ENCODE measurements around the gene NUDCD3.
"Not testable (repeated sequence)": the region's sequence is repeated elsewhere in the genome, so short reads cannot be mapped to it uniquely, and the experiment has no call there.

The NUDCD3 gene

DNA sequence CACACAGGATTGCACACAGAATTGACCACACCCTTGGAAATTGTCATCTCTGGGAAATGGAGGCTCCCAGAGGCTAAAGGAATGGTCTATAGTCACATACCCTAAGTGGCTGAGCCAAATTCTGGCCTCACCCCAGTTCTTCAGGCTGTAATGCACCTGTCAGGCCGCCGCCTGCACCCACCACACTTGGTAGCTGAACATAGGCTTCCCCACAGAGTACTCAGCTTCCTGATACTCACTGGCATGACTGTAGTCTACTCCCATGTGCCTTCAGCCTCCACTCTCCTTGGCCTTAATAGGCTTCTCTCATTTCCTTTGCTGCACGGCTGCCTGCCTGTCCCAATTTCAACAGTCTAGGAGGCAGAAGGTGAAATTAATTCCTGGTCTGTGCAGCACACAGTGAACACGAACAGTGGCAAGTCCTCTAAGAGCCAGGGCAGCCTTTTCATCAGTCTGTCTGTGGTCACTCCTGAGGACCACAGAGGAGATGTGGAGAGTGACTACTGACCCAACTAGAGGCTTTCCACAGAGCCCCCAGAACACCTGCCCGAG is 42.5 kb downstream of the NUDCD3 start:
- no peak for DNase-seq (ENCODE audit: low read depth in 3 of 3)

DNA sequence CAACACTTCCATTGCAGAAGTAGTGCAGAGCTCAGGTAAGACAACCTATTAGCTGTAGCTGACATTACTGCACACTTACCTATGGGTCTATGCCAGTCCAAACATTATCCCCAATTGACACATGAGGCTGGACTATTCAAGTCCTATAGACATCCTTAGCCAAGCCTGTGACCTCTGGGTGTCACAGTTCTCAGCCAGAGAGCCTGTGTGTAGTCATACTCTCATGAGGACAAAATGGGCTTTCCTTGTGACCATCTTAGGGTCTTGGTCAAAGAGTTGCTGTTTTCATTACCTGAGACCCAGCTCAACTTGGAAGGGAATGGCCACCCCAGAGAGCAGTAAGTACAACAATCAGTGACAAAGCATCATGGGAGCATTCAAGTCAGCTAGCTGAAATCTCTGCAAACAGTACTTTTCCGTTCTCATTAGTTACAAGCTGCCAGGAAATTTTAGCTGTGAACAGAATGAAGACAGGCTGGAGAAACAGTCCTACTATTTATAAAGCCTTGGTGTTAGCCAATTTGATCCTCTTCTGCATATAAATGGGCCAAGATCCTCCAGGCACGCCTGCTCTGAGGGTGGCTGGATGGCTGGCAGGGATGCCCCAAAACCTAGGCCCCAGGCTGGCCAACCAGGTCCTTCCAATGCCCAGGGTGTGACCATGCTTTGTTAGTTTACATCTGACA is 44.3 kb downstream of the NUDCD3 start:
- DNase-seq (ENCODE audit: low read depth in 3 of 3) = no peak

DNA sequence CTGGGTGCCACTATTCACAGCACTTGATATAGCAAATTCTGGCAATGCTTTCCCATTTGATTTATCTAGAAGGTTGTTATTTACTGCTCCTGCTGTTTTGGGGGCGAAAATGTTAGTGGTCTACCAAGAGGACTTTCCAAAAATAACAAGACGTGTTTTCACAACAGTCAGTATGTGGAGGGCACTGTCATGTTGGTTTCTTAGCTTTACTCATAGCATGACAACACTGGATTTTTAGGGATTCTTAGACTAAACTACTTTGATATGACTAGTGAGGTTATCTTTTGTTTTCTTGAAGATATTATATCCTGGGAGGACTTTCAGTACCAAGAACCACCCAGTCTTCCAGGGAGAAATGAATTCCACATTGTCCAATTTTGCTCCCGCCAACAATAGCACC is 49.4 kb downstream of the NUDCD3 start:
- no peak for DNase-seq (ENCODE audit: low read depth in 3 of 3)

DNA sequence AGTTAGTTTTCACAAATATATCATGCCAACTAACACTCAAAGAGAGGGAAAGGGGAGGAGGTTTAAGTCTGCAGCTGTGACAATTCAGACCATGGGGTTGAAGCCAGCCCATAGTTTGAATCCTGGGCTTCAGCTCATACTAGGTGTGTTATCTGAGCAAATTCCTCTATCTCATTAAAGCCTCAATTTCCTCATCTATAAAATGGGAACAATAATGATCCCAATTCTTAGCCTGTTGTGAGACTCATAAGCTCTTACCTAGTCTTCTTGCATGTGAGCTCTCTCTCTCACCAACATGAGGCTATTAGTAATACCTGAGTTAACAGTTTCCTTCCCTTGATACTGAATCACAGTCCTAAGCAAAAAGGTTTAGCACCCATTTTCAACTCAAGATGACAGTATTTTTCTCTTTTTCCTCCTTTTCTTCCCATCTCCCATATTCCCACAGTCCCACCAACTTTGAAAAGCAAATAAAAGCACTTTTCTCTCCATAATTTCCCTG is 49.8 kb downstream of the NUDCD3 start:
- no peak for DNase-seq (ENCODE audit: low read depth in 3 of 3)

DNA sequence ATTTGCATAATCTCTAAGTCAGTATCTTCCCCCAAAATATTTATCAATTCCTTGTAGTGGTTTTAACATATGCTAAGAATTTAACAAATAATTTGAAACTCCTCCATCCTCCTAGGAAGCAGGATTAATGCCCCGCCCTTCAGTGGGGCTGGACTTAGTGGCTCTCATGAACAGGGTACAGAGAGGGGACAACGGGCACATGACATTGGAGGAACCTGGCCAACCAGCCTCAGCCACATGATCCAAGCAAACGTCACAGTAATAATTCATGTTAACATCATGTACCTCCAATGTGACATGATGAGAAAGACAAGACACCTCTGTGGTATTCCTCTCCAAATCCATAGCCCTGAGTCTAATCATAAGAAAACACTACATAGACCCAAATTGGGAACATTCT is 50.5 kb downstream of the NUDCD3 start:
- DNase-seq (ENCODE audit: low read depth in 3 of 3) = no peak

DNA sequence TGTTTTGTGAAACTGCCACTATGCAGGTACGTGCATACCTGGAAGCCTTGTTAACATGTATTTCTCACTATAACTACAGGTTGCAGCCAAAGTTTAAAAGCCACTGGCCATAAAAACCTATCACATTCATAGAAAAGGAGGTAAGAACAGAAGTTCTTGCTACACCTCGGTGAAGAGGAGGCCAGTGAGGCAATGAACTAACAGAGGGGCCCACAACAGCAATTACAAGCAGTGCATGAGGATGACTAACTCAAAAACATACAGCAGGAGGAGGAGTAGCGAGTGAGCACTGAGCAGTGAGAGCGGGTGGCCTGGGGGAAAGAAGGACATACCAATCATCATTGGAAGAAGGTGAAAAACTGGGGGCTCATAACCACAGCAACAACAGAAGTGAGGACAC is 51.6 kb downstream of the NUDCD3 start:
- DNase-seq (ENCODE audit: low read depth in 3 of 3) = no peak

DNA sequence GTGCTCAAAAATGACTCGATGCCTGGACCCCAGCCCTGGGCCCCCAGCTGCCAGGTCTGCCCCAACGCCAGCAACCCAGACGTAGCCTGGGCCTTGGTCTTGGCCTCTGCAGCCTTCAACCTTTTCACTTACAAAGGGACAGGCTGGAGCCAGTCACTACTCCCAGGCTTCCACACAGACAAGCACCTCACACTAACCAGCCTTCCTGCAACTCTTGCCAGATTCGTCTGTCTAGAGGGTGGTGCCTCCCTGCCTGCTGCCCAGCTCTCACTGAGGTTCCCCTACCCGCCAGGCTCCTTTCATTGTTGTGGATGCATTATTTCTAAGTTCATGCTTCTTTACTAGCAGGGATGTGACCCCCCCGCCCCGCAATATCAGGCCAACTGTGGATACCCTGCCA is 56.3 kb downstream of the NUDCD3 start:
- DNase-seq (ENCODE audit: low read depth in 3 of 3) = no peak

DNA sequence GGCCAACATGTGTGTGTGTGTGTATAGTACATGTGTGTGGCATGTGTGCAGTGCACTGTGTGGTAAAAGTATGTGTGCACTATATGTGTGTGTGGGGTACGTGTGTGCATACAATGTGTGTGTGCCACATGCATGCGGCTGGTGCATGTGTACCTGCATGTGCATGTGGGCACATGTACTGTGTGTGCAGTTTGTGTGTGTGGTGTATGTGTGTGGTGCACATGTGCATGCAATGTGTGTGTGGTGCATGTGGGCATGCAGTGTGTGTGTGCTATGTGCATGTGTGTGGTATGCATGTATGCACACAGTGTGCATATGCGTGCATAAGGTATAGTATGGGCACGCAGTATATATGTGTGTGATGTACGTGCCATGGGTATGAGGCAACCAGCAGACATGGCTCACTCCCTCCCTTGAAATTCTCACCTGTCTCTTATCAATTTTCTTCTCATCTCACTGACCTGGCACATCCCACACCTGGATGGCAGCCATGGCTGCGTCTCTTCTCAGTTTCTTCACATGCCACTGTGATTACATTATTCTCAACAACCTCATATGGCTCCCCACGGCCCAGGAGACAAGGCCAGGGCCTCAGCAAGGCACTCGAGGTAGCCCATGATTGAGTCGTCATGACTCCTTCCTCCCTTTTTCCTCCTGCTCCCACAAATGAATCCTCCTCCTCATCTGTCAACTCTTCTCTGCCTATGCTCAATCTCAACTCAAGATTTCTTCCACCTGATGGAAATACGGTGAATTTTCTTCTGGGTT is 57.0 kb downstream of the NUDCD3 start:
- DNase-seq (ENCODE audit: low read depth in 3 of 3) = no peak

DNA sequence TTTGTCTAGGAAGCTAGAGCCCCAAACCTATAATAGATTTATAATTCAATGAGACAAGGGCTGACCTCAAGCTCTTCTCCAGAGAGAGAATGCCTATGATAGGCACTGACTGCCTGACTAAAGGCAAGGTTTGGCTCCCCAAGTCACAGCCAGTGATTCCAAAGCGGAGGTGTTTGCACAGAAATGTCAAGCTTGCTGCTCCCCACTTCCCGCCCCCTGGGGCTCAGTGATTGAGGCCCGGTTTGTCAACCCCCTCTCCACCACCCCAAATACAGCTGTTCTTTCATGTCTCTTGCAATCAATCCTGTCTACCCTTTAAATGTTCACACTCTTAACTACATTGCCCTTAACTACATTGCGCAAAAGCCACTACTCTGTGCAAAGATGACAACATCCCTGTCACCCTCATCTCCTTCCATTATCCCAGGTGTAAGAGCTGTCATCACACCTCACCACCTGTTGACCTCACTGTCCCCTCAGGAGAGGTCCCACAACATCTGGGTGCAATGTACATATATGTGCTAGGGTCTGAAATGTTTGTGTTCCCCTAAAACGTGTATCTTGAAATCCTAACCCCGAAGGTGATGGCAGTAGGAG is 58.0 kb downstream of the NUDCD3 start:
- DNase-seq (ENCODE audit: low read depth in 3 of 3) = no peak

DNA sequence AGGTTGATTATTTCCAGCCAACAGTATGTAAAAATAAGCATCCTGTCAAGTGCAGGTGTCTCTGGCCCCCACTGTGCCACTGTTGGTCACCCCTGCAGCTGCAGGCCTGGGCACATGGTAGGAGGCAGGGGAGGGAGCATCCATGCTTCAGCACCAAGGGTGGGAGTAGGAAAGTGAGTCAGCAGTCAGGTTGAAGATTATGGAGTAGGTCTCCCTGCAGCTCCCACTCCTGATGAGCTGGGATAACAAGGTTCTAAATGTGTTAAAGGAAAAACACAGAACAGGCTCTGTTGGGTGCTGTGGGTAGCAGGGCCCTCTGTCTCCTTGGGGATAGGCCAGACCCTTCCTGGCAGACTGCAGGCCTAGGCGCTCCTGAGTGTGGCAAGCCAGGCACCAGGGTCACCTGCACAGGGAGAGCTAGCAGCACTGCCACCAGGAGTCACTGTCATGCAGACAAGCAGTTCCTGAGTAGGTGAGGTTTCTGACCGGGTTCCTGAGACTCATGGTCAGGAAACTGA is 59.3 kb downstream of the NUDCD3 start:
- DNase-seq (ENCODE audit: low read depth in 3 of 3) = no peak

DNA sequence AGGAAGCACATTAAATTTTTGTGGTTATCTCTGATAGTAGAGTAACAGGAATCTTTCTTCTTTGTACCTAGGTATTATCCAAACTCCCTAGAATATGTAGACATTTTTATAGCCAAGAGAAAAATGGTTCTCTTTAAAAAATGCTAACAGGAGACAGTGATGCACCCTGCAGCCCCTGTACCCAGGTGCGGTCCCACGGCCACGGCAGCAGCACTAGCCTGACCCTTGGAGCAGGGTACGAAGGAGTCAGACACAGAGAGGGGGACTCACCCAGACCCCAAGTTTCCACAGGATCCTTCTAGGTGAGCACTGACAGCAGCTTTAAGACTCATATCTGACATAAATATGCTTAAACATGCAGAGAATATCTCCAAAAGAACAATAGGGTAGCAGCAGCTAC is 60.4 kb downstream of the NUDCD3 start:
- no peak for DNase-seq (ENCODE audit: low read depth in 3 of 3)

DNA sequence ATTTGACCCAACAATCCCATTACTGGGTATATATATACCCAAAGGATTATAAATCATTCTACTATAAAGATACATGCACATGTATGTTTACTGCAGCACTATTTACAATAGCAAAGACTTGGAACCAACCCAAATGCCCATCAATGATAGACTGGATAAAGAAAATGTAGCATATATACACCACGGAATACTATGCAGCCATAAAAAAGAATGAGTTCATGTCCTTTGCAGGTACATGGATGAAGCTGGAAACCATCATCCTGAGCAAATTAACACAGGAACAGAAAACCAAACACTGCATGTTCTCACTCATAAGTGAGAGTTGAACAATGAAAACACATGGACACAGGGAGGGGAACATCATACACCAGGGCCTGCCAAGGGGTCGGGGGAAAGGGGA is 65.7 kb downstream of the NUDCD3 start:
- not testable (repeated sequence) for DNase-seq (ENCODE audit: low read depth in 3 of 3)

DNA sequence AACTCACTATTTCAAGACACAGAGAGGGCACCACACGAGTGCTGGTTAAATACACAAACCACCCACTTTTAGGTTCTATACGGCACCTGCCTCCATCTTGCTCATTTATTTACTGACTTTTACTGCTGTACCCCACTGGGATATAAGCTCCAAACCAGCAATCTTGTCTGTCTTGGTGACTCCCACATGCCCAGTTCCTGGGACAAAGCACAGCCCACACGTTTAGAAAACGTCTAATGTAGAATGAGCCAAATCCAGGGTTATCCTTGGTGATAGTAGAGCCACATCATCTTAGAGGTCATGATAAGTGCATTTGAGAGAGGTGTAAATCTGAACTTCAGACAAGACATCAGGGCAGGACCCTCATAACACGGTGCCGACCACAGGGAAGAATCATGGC is 73.5 kb downstream of the NUDCD3 start:
- no peak for DNase-seq (ENCODE audit: low read depth in 3 of 3)

DNA sequence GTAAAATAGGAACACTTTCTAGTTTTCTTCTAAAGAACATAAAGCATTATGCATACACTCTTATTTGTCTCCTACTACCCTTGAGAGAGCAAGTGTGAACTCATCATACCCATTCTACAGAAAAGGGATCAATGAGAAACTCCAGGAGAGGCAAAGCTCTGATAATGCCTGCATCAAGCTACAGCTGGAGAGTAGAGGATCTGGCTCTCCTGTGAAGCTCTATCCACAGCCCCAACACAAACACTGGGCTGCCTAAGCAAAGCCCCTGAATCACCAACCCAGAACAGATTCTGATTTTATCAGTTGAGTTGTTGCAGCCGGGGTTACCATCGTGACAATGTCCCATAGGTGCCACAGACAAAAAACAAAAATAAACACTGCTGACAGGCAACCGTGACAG is 74.9 kb downstream of the NUDCD3 start:
- no peak for DNase-seq (ENCODE audit: low read depth in 3 of 3)

DNA sequence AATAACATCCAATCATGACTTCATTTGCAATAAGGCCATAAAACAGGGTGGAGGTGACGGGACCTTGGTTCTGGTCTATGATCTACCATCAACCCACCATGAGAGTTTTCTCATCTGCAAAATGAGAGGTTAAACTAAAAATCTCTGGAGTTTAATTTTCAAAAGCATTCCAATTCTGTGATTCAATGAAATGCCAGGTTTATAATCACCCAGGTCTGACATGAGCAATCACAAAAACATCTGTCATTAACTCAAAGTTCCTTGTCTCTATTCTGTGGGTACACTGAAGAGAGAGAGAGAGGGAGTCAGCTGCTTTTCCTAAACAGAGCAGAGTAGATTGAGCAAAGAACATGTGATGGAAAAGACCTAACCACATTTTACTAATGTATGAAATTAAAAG is 75.4 kb downstream of the NUDCD3 start:
- DNase-seq (ENCODE audit: low read depth in 3 of 3) = no peak

DNA sequence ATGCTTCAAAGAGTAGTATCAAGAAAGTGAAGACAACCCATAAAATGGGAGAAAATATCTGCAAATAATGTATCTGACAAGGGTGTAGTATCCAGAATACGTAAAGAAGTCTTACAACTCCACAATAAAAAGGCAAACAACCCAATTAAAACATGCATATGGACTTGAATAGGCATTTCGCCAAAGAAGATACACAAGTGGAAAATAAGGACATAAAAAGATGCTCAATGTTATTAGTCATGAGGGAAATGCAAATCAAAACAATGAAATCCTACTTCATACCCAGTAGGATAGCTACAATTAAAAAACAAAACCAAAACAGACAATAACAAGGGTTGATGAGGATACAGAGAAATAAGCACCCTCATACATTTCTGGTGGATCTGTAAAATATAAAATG is 79.2 kb downstream of the NUDCD3 start:
- DNase-seq (ENCODE audit: low read depth in 3 of 3) = no peak

DNA sequence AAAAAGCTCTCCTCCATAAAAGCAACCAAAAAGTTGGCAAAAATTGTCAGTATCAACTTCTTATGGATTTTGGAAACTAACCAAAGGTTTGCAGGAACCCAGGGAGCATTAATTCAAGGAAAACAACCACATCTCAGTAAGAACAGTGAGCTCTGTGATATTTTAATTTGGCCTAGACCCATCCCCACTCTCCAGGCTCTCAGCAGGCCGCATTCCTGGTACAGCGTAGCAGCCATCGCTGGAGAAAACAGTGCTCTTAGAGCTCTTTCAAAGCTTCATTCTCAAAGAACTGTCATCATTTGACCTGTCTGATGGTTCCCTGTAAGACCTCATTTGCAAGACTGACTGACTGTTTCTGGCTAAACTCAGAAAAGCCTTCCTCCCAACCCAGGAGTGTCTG is 81.9 kb downstream of the NUDCD3 start:
- no peak for DNase-seq (ENCODE audit: low read depth in 3 of 3)

DNA sequence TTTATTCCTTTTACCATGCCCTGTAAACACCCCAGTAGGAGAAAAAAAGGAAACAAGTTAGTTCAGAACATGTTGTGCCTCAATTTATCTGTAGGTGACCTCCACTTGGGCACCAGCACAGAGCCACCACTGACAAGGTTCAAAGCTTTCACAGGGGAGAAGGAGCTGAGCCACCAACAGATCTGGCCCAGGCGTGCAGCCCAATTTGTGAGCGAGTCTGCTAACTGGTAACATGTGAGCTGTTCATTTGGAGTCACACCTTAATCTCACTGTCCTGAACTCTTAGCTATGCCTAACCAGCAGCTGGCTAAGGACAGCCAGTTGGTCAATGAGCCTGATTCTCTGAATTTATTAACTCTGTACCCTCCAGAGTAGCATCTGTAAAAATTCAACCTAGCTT is 86.7 kb downstream of the NUDCD3 start:
- DNase-seq (ENCODE audit: low read depth in 3 of 3) = no peak

DNA sequence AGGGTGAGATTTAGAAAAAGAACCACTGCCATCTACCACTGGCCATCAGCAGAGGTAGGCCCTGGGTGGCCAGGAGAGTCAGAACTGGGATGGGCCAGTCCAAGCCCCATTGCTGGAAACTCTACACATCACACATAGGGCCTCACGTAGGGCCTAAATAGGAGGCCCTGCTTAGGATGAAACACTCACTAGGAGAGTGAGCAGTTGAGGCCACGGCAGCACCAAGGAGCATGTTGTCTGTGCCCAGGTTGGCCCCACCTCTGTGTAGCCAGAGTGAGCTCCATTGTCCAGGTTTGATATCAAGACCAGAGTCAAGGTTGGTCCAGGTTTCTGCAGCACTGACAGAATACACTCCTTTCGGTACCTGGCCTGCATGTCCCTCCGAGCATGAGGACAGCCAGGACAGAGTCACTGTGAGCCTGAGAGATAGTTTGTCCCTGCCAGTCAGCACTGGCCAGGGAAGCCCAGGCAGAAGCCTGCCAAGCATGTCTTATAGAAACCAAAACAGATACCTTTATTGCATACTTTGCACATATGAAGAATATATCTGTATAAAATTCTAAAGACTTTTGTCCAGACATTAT is 87.2 kb downstream of the NUDCD3 start:
- DNase-seq (ENCODE audit: low read depth in 3 of 3) = no peak

DNA sequence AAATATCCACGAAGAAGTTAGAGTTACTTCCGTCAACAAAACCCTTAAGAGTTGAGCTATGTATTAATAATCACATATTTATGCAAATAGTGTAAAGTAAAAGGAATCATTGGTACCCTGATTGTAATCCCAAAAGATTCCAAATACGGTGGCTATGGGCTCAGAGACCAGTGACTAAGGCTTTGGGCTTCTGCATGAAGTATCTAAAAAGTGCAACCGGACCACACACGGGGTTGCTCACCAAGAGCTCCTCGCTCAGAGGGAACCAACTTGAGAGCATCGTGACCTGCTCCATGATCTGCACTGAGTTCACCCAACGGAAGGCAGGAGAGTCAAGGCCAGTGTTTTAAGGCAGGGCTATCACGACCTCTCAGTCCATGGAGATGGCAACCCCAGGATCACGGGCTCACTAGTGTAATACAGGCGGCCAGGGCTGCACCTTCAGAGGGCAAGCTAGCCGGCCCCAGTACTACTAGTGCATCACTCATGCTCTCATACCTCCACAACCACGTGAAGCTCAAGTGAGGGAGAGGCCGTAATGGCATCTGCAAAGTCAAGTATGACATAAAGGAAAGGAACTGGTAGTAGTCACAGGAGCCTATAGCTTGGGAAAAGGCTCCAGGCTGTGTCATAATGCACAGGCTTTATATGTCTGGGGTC is 87.9 kb downstream of the NUDCD3 start:
- no peak for DNase-seq (ENCODE audit: low read depth in 3 of 3)

DNA sequence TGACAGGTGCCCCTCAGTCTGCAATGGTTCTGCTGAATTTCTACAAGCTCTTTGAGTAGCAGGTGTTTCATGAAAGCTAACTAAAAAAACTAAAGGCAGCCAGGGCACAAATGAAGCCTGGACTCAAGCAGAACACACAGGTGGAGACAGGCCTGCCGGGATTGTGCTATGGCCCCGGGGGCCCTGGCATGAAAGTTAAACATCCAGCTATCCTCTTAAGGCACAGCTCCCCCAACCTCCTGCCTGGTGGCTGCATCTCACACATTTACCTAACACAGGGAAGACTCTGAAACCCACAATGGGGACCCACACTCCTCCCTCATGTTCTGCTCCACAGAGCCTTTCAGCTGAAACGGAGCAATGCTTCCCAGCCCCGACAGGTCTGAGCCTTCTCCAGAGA is 88.8 kb downstream of the NUDCD3 start:
- no peak for DNase-seq (ENCODE audit: low read depth in 3 of 3)
